ENCODE measurements around the gene C1QTNF12.

C1QTNF12 gene

DNA sequence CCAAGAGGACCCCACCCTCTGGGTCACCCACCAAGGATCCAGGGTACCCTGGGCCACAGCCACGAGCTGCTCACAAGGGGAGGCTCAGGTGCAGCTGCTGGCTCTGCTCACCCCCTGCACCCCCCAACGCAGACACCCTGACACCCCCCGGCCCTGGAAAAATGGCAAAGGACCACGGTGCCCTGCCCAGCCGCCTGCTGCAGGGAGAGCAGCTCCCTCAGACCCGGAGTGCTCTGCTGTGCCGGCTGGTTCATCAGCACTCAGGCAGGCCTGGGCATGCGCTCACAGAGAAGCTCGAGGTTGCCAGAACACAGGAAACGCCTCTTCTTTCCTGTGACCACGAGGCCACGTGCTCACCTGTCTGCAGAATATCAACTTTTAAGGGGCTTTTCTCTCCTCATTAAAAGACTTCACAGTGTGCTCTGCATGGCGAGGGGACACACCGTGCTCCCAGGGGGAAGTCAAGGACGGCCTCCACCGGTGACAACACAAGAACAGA is 4.3 kb upstream of the C1QTNF12 start:
- TF ChIP-seq TEAD4 (IDR thresholded peaks at IDR 0.05): no peak
- TF ChIP-seq TCF12 (IDR thresholded peaks at IDR 0.05; ENCODE audit: low read depth): no peak
- TF ChIP-seq RAD21 (IDR thresholded peaks at IDR 0.05; ENCODE audit: low read depth): no peak
- TF ChIP-seq FOXM1 (IDR thresholded peaks at IDR 0.05; ENCODE audit: borderline replicate concordance, low read depth): no peak
- no peak for TF ChIP-seq EP300 (IDR thresholded peaks at IDR 0.05; ENCODE audit: borderline replicate concordance)
- TF ChIP-seq EGR1 (IDR thresholded peaks at IDR 0.05): no peak
- no peak for TF ChIP-seq CREB1 (IDR thresholded peaks at IDR 0.05; ENCODE audit: low read depth)
- no peak for TF ChIP-seq TAF1 (IDR thresholded peaks at IDR 0.05; ENCODE audit: low read depth)
- TF ChIP-seq CEBPB (IDR thresholded peaks at IDR 0.05): no peak
- TF ChIP-seq, protein P1, sequence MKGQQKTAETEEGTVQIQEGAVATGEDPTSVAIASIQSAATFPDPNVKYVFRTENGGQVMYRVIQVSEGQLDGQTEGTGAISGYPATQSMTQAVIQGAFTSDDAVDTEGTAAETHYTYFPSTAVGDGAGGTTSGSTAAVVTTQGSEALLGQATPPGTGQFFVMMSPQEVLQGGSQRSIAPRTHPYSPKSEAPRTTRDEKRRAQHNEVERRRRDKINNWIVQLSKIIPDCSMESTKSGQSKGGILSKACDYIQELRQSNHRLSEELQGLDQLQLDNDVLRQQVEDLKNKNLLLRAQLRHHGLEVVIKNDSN (IDR thresholded peaks at IDR 0.05): no peak

DNA sequence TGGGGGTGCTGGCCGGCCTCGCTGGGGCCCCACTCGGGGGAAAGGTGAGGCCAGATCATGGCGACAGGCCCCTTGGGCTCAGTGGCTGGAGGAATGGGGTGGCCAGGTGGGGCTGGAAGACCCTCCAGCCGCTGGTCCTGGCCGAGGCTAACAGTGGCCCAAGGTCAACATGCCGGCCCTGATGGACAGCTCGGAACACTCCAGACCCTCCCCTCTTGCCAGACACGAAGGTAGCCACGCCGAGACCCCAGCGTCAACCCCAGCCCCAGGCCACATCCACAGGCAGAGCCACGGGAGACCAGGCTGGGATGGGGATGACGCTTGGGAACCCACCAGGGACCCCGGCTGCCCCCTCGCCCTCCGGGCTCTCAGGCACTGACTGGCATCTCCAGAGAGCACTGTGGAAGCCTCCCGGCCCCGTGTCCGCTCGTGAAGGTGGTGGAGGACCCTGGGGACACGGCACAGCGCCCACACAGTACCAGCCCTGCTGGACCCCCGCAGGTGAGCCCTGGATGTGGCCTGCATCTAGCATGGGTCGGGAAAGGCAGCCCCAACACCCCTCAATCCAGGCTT is 905 bp upstream of the C1QTNF12 start:
- no peak for TF ChIP-seq EP300 (IDR thresholded peaks at IDR 0.05; ENCODE audit: borderline replicate concordance)

DNA sequence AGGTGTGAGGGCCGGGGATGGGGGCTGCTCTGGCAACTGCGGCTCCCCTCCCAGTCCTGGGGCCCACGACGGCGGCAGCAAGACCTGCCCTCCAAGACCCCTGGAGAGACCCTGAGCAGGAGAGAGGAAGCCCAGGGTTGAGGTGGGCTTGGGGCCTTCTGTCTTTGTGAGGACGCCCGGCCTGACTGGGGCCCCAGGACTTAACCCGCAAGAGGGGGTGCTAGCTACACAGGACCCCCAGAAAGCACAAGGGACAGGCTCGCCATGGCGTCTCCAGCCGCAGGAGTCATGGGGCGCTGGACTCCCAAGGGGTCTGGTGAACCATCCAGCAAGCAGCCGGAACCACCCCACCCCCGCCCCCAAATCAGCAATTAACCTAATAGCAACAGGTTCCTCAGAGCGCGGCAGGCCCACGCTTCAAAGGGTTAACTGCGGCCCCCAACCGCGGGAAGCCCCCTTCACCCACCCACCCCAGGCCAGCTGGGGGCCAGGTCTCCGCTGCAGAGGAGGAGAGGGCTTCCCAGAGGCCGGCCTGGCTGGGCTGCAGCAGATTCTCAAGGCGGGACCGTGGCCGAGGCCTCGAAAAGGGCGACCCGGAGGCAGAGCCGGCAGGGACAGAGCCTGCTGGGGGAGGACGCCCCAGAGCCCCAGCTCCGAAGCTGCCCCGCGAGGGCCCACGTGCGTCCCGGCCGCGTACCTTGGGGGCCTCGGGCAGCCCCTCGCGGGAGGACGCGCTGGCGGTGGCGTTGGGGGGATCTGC is 525 bp downstream of the C1QTNF12 start:
- 0 out of 2 replicates have a peak, but pooled peaks have one; percentile 65 for TF ChIP-seq ZBTB7A (IDR thresholded peaks at IDR 0.05; ENCODE audit: low read depth)
- no peak for TF ChIP-seq RAD21 (IDR thresholded peaks at IDR 0.05; ENCODE audit: low read depth)

DNA sequence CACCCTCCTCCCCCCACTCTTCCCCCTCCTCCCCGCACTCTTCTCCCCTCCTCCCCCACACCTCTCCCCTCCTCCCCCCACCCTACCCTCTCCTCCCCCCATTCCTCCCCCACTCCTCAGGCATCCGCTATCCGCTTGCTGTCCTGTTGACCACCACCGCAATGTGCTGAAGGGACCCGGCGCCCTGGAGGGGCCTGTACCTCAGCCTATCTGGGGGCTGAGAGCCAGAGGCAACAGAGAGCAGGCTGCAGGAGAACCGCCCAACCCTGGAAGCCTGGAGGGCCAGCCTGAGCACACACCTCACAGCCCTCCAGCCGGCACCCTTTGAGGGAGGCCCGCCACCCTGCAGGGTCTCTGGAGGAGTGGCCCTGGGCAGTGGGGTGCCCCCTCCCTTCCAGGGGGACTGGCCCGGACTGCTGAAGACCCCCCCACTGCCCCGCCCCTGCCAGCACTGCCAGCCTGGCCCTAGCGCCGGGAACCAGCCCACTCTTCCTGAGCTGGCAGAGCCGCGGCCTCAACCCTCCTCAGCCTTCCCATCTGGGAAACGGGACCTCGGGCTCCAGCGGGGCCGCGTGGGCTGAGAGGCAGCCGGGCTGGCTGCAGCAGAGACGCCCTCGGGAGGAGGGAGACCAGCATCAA is 1.2 kb downstream of the C1QTNF12 start:
- no peak for TF ChIP-seq CREB1 (IDR thresholded peaks at IDR 0.05; ENCODE audit: low read depth)
- TF ChIP-seq, protein P1 (IDR thresholded peaks at IDR 0.05): no peak
- TF ChIP-seq, protein P2, sequence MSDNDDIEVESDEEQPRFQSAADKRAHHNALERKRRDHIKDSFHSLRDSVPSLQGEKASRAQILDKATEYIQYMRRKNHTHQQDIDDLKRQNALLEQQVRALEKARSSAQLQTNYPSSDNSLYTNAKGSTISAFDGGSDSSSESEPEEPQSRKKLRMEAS (IDR thresholded peaks at IDR 0.05): no peak
- no peak for TF ChIP-seq ZBTB7A (IDR thresholded peaks at IDR 0.05; ENCODE audit: low read depth)
- TF ChIP-seq RAD21 (IDR thresholded peaks at IDR 0.05; ENCODE audit: low read depth): no peak
- no peak for TF ChIP-seq NFIC (IDR thresholded peaks at IDR 0.05)
- TF ChIP-seq EP300 (IDR thresholded peaks at IDR 0.05; ENCODE audit: borderline replicate concordance): no peak

DNA sequence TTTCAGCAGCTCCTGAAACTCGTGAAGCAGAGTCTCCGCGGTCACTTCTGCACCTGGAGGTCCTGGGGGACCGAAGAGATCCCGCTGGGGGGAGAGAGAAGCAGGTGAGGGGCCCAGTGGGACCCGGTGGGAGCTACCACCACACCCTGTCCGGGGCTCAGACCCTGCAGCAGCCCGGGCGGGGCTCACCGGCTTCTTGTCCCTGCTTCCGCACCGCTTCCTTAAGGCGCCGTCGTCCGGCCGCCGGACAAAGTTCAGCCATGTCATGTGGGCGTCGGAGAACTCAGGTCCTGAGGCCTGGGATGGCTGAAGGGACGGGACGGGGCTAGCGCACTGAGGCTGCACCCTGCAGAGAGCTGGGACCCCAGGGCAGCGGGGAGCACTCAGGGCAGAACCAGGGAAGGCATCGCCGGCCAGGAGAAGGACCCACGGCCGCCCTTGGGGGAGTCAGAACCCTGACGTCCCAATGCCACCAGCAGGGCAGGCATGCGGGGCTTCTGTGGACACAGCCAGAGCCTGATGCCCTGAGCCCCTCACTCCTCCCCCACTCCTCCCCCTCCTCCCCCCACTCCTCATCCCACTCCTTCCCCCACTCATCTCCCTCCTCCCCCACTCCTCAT is 2.2 kb downstream of the C1QTNF12 start:
- TF ChIP-seq TAF1 (IDR thresholded peaks at IDR 0.05; ENCODE audit: low read depth) (no peak), TEAD4 (IDR thresholded peaks at IDR 0.05) (no peak)
- TF ChIP-seq, protein P3, sequence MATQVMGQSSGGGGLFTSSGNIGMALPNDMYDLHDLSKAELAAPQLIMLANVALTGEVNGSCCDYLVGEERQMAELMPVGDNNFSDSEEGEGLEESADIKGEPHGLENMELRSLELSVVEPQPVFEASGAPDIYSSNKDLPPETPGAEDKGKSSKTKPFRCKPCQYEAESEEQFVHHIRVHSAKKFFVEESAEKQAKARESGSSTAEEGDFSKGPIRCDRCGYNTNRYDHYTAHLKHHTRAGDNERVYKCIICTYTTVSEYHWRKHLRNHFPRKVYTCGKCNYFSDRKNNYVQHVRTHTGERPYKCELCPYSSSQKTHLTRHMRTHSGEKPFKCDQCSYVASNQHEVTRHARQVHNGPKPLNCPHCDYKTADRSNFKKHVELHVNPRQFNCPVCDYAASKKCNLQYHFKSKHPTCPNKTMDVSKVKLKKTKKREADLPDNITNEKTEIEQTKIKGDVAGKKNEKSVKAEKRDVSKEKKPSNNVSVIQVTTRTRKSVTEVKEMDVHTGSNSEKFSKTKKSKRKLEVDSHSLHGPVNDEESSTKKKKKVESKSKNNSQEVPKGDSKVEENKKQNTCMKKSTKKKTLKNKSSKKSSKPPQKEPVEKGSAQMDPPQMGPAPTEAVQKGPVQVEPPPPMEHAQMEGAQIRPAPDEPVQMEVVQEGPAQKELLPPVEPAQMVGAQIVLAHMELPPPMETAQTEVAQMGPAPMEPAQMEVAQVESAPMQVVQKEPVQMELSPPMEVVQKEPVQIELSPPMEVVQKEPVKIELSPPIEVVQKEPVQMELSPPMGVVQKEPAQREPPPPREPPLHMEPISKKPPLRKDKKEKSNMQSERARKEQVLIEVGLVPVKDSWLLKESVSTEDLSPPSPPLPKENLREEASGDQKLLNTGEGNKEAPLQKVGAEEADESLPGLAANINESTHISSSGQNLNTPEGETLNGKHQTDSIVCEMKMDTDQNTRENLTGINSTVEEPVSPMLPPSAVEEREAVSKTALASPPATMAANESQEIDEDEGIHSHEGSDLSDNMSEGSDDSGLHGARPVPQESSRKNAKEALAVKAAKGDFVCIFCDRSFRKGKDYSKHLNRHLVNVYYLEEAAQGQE (IDR thresholded peaks at IDR 0.05; ENCODE audit: low read depth): no peak
- TF ChIP-seq, protein P1 (IDR thresholded peaks at IDR 0.05): no peak

DNA sequence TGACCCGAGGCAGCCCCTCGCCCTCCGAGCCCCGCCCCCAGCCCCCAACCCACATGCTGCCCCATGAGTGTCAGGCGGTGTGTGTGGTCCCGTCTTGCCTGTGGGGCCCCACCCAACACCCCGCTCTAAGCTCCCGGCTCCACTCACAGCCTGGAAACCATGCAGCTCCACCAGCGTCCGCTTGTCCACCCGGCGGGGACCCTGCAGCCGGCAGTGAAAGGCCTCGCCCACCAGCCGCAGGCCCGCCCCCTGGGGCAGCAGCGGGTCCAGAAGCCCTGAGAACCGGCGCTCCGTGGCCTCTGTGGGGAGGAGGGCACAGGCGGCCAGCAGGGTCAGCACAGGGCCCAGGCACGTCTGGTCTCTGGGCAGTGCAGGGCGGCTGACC is 2.7 kb downstream of the C1QTNF12 start:
- TF ChIP-seq TCF12 (IDR thresholded peaks at IDR 0.05; ENCODE audit: low read depth) (no peak), YY1 (IDR thresholded peaks at IDR 0.05; ENCODE audit: low read depth) (no peak), EP300 (IDR thresholded peaks at IDR 0.05; ENCODE audit: borderline replicate concordance) (no peak), CEBPB (IDR thresholded peaks at IDR 0.05) (no peak), NFIC (IDR thresholded peaks at IDR 0.05) (no peak), CREB1 (IDR thresholded peaks at IDR 0.05; ENCODE audit: low read depth) (no peak), ZBTB7A (IDR thresholded peaks at IDR 0.05; ENCODE audit: low read depth) (no peak), EGR1 (IDR thresholded peaks at IDR 0.05) (no peak), TEAD4 (IDR thresholded peaks at IDR 0.05) (no peak)
- TF ChIP-seq, protein P1 (IDR thresholded peaks at IDR 0.05): no peak
- TF ChIP-seq, protein P2 (IDR thresholded peaks at IDR 0.05): no peak
- TF ChIP-seq, protein P3 (IDR thresholded peaks at IDR 0.05; ENCODE audit: low read depth): no peak
